ENCODE measurements around the gene SCML2. TPM values are rescaled to one million over a fixed set of nuclear protein-coding genes. Genes with fewer than 3 reads are reported as not detected.

SCML2 gene
- total and polyA plus RNA-seq, 2 of the 8 experiments (the other 6 are each of a cell fraction or from before 2014, with no cell fraction given) = 14.6 to 18.9 TPM

- H3K79me1 ChIP-seq (ENCODE audit: low read depth, low read length) = no peaks in the 10 kb centered on the region; the same call in 1 of the 2 replicates
- WGBS, 2 experiments (ENCODE audit: extremely low coverage in 1 of 2, insufficient coverage in 1 of 2, insufficient read length in 1 of 2, insufficient replicate concordance in 2 of 2, low coverage in 1 of 2, low lambda C conversion rate in 2 of 2, missing lambda C conversion rate in 1 of 2) = 81% methylated on average over 2 of the region's 2 CpGs; no CpG with 5 or more reads in 1 of the 2 experiments
- no peak overlapping the region for H4K8ac ChIP-seq (ENCODE audit: extremely low read depth, insufficient read depth, low read length)
- no peak overlapping the region for H2AFZ ChIP-seq (ENCODE audit: low read length)
- H2BK20ac ChIP-seq (ENCODE audit: low read length) = no peak overlapping the region
- CTCF ChIA-PET (ENCODE audit: partially characterized antibody) = no interaction called here
- peak; percentile 50 for FAIRE-seq
- no peaks in the 10 kb centered on the region for H3K4me1 ChIP-seq (replicated peaks in 1 of 4; ENCODE audit: control insufficient read depth in 3 of 4, insufficient read depth in 4 of 4, low read length in 3 of 4)
- H3K9me3 ChIP-seq (ENCODE audit: insufficient read depth in 2 of 2, low read depth in 1 of 2, low read length in 1 of 2) = no peaks in the 10 kb centered on the region
- H3K18ac ChIP-seq (ENCODE audit: extremely low read depth, low read length) = no peak overlapping the region
- no peaks in the 10 kb centered on the region for H3K36me3 ChIP-seq (ENCODE audit: control insufficient read depth in 2 of 4, insufficient read depth in 4 of 4, low read length in 3 of 4)
- no peak overlapping the region for H3K4ac ChIP-seq (replicated peaks; ENCODE audit: insufficient read length, low read depth, low read length)
- no peaks in the 10 kb centered on the region for H3K23me2 ChIP-seq (ENCODE audit: low read depth, low read length)
- H3K4me3 ChIP-seq (ENCODE audit: extremely low read depth in 1 of 4, insufficient read depth in 2 of 4, low read depth in 3 of 4, low read length in 4 of 4) = no peak overlapping the region
- H3K27me3 ChIP-seq (replicated peaks in 1 of 4; ENCODE audit: control insufficient read depth in 3 of 4, extremely low read depth in 1 of 4, insufficient read depth in 3 of 4, low read length in 3 of 4) = no peaks in the 10 kb centered on the region
- no peak overlapping the region for H3K23ac ChIP-seq (ENCODE audit: insufficient read length)
- DNase-seq (ENCODE audit: low read depth in 1 of 2, low spot score in 2 of 2) = no peak
- H3K56ac ChIP-seq (replicated peaks; ENCODE audit: insufficient read length, low read depth, low read length) = no peak overlapping the region
- POLR2A ChIA-PET (ENCODE audit: partially characterized antibody) = no interaction called here
- H4K5ac ChIP-seq (ENCODE audit: insufficient read length, low read depth, low read length) = no peak overlapping the region
- H4K20me1 ChIP-seq (replicated peaks in 1 of 2; ENCODE audit: control insufficient read depth in 1 of 2, insufficient read depth in 2 of 2, low read length in 2 of 2) = no peaks in the 10 kb centered on the region
- H3K14ac ChIP-seq (ENCODE audit: insufficient read length) = no peak overlapping the region
- H2BK12ac ChIP-seq (ENCODE audit: low read depth, low read length) = no peak overlapping the region
- H2BK120ac ChIP-seq (replicated peaks; ENCODE audit: low read depth, low read length) = no peak overlapping the region
- no peak overlapping the region for H2BK15ac ChIP-seq (ENCODE audit: low read length)
- no peak overlapping the region for H2BK5ac ChIP-seq (ENCODE audit: low read depth, low read length)
- no peak overlapping the region for H2AK5ac ChIP-seq (ENCODE audit: low read depth, low read length)
- H3K4me2 ChIP-seq (ENCODE audit: insufficient read depth in 1 of 2, low read depth in 2 of 2, low read length in 2 of 2) = no peak overlapping the region
- H4K91ac ChIP-seq (replicated peaks; ENCODE audit: insufficient read length, low read length) = no peak overlapping the region
- peaks cover 0 to 52% of the 10 kb centered on the region in 2 experiments; a peak in 2 of 4 replicates for H3K79me2 ChIP-seq (ENCODE audit: control insufficient read depth in 1 of 2, insufficient read depth in 2 of 2, low read length in 2 of 2)
- no peak overlapping the region for H3K27ac ChIP-seq (ENCODE audit: low read depth, low read length)
- no peak overlapping the region for H3K9ac ChIP-seq (replicated peaks in 1 of 4; ENCODE audit: extremely low read depth in 1 of 4, low read depth in 3 of 4, low read length in 3 of 4)
- TF ChIP-seq TAF1 (IDR thresholded peaks at IDR 0.05; ENCODE audit: low read depth, low read length) (no peak), YY1 (IDR thresholded peaks at IDR 0.05; ENCODE audit: low read depth, low read length) (no peak), MAX (IDR thresholded peaks at IDR 0.05) (no peak), FOSL1 (IDR thresholded peaks at IDR 0.05; ENCODE audit: insufficient read depth, low read depth, low read length) (no peak), POU5F1 (IDR thresholded peaks at IDR 0.05; ENCODE audit: low read depth, low read length) (no peak), CBX5 (IDR thresholded peaks at IDR 0.05; ENCODE audit: low read depth, low read length) (no peak), ATF2 (IDR thresholded peaks at IDR 0.05; ENCODE audit: low read length) (no peak), CREB1 (IDR thresholded peaks at IDR 0.05) (no peak), TCF12 (IDR thresholded peaks at IDR 0.05; ENCODE audit: low read depth, low read length) (no peak), TAF7 (optimal IDR thresholded peaks at IDR 0.05; ENCODE audit: borderline replicate concordance, low read depth, low read length) (no peak), CBX8 (IDR thresholded peaks at IDR 0.05; ENCODE audit: borderline replicate concordance, low read depth, low read length) (no peak)
Measured at GRCh38 chrX:18348047-18348446, 6.4 kb downstream of the SCML2 start.
